HUES64 (cell line): ENCODE data around the gene CEP112.
"Not testable (repeated sequence)": the region's sequence is repeated elsewhere in the genome, so short reads cannot be mapped to it uniquely, and the experiment has no call there.

Experiments
- H3K27ac ChIP-seq: 2 replicates; pipeline ENCODE4 v1.7.0; 2013; ENCODE audit warnings: low read depth, low read length, inconsistent platforms
- H3K27me3 ChIP-seq: 2 replicates; pipeline ENCODE4 v1.6.1; 2013; ENCODE audit warnings: mild to moderate bottlenecking, low read length; ENCODE audit not compliant: insufficient read depth
- H3K36me3 ChIP-seq: 2 replicates; pipeline ENCODE4 v1.6.1; 2013; ENCODE audit warnings: mild to moderate bottlenecking, low read length; ENCODE audit not compliant: insufficient read depth
- H3K4me1 ChIP-seq: 2 replicates; pipeline ENCODE4 v1.6.1; 2013; ENCODE audit warnings: mild to moderate bottlenecking, low read length, moderate library complexity; ENCODE audit not compliant: insufficient read depth
- H3K4me3 ChIP-seq: 2 replicates; pipeline ENCODE4 v1.5.1; 2013; ENCODE audit warnings: mild to moderate bottlenecking, low read length, moderate library complexity
- H3K9ac ChIP-seq: 2 replicates; pipeline ENCODE4 v1.6.1; 2013; ENCODE audit warnings: mild to moderate bottlenecking, low read depth, low read length
- H3K9me3 ChIP-seq: 2 replicates; pipeline ENCODE4 v1.6.1; 2013; ENCODE audit warnings: low read depth, low read length; ENCODE audit not compliant: insufficient read depth
- WGBS: fragments of 150-250, 120-280 bp; methylation state at CpG from one replicate; pipeline ENCODE4 v1.1.7; 2013; ENCODE audit warnings: missing lambda C conversion rate; 5-methylcytosine and 5-hydroxymethylcytosine counted together

Gene CEP112

DNA sequence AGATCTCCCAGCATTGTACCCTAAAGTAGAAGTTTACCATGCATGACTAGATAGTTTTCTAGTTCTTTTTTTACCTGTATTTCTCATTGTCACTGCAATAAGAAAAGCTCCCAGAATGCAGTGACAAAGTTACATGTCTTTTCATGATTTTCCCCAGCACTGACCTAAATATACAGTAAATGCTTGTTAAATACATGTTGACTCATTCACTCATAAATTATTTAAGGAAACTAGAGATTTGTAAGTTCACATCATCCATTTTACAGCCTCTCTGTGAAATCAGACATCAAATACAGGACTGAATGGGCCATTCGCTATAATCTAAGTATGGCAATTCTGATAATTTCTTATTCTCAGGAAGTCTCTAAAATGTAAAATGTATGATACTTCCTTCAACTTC lies 371.6 kb downstream of the CEP112 start:
- no peaks in the 10 kb centered on the region for H3K36me3 ChIP-seq
- H3K27me3 ChIP-seq = no peaks in the 10 kb centered on the region
- no peak overlapping the region for H3K27ac ChIP-seq
- H3K9ac ChIP-seq = no peak overlapping the region
- WGBS = no CpG with 5 or more reads among the region's 1 CpG
- H3K4me3 ChIP-seq = no peak overlapping the region
- H3K4me1 ChIP-seq = no peaks in the 10 kb centered on the region
- no peaks in the 10 kb centered on the region for H3K9me3 ChIP-seq

DNA sequence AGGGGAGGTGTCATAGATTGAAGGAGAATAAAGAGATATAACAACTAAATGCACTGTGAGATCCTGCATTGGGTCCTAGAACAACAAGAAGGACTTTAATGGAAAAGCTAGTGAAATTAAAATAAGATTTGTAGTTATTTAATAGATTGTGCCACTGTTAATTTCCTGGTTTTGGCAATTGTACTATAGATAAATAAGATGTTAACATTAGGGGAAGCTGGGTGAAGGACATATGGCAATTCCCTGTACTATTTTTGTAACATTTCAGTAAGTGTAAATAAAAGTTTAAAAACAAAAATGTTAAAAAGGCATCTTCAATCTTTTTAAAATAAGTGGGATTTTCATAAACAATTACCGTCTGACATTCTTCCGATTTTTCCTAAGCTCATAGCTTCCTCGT lies 372.1 kb downstream of the CEP112 start:
- WGBS = 46% methylated on average over 3 of the region's 3 CpGs
- Histone ChIP-seq H3K4me3 (no peak overlapping the region), H3K9ac (no peak overlapping the region), H3K9me3 (no peaks in the 10 kb centered on the region), H3K27ac (no peak overlapping the region), H3K36me3 (no peaks in the 10 kb centered on the region), H3K27me3 (no peaks in the 10 kb centered on the region), H3K4me1 (no peaks in the 10 kb centered on the region)

DNA sequence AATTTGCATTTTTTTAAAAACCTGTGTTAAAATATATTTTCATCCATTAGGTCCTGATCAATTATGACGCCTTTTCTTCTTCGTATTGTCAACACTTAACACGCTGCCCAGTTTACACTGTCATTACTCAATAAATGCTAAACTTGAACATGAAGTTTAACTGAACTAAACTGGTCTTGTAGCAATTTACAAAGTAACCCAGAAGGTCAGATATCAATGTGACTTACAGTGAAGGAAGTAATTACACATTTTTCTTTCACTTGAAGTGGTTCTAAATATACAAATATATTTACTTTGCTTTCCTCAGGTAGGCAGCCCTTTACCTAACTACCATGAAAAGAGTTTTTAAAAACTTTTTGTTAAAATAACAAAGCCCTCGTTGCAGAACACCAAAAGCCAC lies 374.0 kb downstream of the CEP112 start:
- Histone ChIP-seq H3K9ac (no peak overlapping the region), H3K9me3 (no peaks in the 10 kb centered on the region), H3K27me3 (no peaks in the 10 kb centered on the region), H3K4me1 (no peaks in the 10 kb centered on the region), H3K27ac (no peak overlapping the region), H3K4me3 (no peak overlapping the region), H3K36me3 (no peaks in the 10 kb centered on the region)
- WGBS = 92% methylated on average over 4 of the region's 4 CpGs

DNA sequence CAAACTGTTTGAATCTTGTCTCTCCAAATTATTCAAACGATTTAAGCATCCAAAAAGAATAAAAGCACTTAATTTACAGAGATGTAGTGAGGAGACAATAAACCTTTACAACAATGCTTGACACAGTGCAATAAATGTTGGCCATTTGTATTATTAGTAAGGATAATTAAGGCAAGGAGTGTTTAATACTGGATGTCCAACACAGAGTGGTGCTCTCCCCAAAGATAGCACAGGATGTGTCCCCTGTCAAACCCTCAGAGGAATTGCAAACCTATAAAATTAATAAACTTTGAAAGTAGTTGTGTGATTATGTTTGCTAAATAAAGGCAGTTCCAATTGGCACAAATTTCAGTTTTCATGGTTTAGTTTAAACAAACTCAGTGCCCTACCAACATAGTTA lies 377.5 kb downstream of the CEP112 start:
- H3K27ac ChIP-seq = no peak overlapping the region
- no CpG with 5 or more reads among the region's 1 CpG for WGBS
- 0 out of 2 replicates have a peak, but pooled peaks cover 2% of the 10 kb centered on the region for H3K9me3 ChIP-seq
- H3K4me3 ChIP-seq = no peak overlapping the region
- no peaks in the 10 kb centered on the region for H3K4me1 ChIP-seq
- H3K27me3 ChIP-seq = no peaks in the 10 kb centered on the region
- H3K36me3 ChIP-seq = no peaks in the 10 kb centered on the region
- no peak overlapping the region for H3K9ac ChIP-seq

DNA sequence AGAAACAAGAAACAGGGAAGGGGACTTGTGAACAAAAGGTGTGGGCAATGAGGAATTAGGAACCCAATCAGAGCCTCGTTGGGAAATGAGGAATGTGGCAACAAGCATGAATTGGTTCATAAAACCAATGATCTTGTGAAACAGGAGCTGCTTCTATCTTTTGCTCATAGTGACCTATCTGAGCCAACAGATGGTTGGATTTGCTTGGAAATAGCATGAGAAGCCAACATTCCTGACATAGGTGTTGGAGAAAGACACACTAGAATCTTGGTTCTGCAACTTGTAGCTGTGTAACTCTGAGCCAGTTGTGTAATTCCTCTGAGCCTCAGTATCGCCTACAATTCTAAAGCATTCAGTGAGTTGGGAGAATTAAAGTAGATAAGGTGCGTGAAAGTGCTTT lies 378.6 kb downstream of the CEP112 start:
- WGBS = 85% methylated on average over 3 of the region's 3 CpGs
- H3K9ac ChIP-seq = no peak overlapping the region

DNA sequence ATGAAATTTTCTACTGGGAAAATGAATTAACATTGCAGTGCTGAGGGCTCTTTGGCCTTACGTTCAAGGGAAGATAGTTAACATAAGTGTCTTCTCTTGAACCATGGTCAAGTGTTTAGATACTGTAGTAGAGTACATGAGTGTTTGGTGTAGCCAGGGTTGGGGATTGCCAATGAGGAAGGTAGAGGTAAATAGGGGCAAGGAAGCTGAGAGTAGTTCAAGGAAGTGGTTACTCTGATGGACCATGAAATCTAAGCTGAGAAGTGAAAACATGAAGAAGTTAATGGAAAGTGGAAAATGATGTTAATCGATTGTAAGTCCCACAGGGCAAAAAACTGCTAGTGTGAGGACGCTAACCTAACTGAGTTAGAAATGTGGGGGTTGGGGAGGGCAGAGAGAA lies 380.9 kb downstream of the CEP112 start:
- H3K36me3 ChIP-seq = no peaks in the 10 kb centered on the region
- H3K9ac ChIP-seq = no peak overlapping the region
- H3K27ac ChIP-seq = no peak overlapping the region
- H3K9me3 ChIP-seq = peaks cover 27% of the 10 kb centered on the region
- no peaks in the 10 kb centered on the region for H3K27me3 ChIP-seq
- no peak overlapping the region for H3K4me3 ChIP-seq
- H3K4me1 ChIP-seq = no peaks in the 10 kb centered on the region
- 62% methylated on average over 3 of the region's 3 CpGs for WGBS

More for the DNA sequence above, 378.6 kb downstream of the CEP112 start:
- Histone ChIP-seq H3K4me1 (no peaks in the 10 kb centered on the region), H3K4me3 (no peak overlapping the region), H3K9me3 (peaks cover 11% of the 10 kb centered on the region; the same call in 1 of the 2 replicates), H3K36me3 (no peaks in the 10 kb centered on the region), H3K27ac (no peak overlapping the region), H3K27me3 (no peaks in the 10 kb centered on the region)

DNA sequence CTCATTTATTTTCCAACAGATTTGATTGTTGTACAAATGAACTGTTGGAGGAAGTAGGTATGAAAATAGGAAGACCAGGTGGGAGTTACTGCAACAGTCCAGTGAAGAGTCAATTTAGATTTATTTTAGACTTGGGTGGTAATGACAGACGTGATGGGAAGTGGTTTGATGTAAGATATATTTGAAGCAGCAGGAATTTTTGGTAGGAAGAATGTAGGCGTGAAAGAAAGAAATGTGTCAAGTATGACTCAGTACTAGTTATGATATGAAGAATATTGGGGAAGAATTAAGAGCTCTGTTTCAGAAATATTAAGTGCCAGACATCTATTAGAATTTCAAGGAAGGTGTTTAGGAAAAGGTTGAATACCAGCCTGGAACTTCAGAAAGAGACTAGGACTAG lies 382.6 kb downstream of the CEP112 start:
- H3K9me3 ChIP-seq = peaks cover 27% of the 10 kb centered on the region
- H3K36me3 ChIP-seq = no peaks in the 10 kb centered on the region
- 89% methylated on average over 2 of the region's 2 CpGs for WGBS
- H3K4me3 ChIP-seq = no peak overlapping the region
- no peaks in the 10 kb centered on the region for H3K4me1 ChIP-seq
- no peak overlapping the region for H3K9ac ChIP-seq
- no peaks in the 10 kb centered on the region for H3K27me3 ChIP-seq
- H3K27ac ChIP-seq = no peak overlapping the region

DNA sequence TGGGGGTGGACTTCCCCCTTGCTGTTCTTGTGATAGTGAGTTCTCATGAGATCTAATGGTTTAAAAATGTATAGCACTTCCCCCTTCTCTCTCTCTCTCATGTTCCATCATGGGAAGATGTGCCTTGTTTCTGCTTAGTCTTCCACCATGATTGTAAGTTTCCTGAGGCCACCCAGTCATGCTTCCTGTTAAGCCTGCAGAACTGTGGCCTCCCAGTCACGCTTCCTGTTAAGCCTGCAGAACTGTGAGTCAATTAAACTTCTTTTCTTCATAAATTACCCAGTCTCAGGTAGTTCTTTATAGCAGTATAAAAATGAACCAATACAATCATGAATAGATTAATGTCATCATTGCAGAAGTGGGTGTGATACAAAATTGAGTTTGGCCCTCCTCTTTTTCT lies 383.4 kb downstream of the CEP112 start:
- not testable (repeated sequence) for H3K36me3 ChIP-seq, H3K9ac ChIP-seq, H3K27ac ChIP-seq, H3K27me3 ChIP-seq, H3K4me1 ChIP-seq, H3K4me3 ChIP-seq
- 88% methylated on average over 1 of the region's 1 CpG for WGBS
- H3K9me3 ChIP-seq = peaks cover 27% of the 10 kb centered on the region

DNA sequence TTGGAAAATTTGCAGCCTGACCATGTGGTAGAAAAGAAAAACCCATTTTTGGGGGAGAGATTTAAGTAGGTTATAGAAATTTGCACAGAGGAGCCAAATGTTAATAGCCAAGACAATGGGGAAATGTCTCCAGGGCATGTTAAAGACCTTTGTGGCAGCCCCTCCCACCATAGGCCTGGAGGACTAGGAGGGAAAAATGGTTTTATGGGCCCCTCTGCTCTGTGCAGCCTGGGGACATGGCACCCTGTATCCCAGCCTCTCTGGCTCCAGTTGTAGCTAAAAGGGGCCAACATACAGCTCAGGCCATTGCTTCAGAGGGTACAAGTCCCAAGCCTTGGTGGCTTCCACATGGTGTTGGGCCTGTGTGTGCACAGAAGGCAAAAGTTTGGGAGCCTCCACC lies 384.6 kb downstream of the CEP112 start:
- H3K36me3 ChIP-seq = no peaks in the 10 kb centered on the region

DNA sequence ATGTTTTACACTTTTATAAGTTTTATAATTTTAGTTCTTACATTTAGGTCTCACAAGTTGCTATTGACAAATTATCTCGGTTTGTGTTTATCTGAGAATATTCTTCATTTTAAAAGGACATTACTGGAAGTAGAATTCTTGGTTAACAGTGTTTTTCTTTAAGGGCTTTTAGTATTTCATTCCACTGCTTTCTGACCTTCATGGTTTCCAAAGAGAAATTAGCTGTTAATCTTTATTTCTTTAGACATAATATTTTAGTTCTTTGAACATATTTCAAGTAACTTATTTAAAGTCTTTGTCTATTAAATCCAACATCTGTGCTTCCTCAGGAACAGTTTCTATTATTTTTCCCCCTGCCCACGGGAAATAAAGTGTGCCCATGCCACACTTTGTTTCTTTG lies 390.4 kb downstream of the CEP112 start:
- Histone ChIP-seq H3K27me3 (no peaks in the 10 kb centered on the region), H3K9ac (no peak overlapping the region), H3K27ac (no peak overlapping the region), H3K9me3 (peaks cover 34% of the 10 kb centered on the region), H3K4me1 (no peaks in the 10 kb centered on the region), H3K36me3 (no peaks in the 10 kb centered on the region), H3K4me3 (no peak overlapping the region)
- 88% methylated on average over 1 of the region's 2 CpGs for WGBS

More for the DNA sequence above, 384.6 kb downstream of the CEP112 start:
- Histone ChIP-seq H3K4me1 (no peaks in the 10 kb centered on the region), H3K9ac (no peak overlapping the region), H3K9me3 (peaks cover 34% of the 10 kb centered on the region), H3K27me3 (no peaks in the 10 kb centered on the region), H3K27ac (no peak overlapping the region), H3K4me3 (no peak overlapping the region)

DNA sequence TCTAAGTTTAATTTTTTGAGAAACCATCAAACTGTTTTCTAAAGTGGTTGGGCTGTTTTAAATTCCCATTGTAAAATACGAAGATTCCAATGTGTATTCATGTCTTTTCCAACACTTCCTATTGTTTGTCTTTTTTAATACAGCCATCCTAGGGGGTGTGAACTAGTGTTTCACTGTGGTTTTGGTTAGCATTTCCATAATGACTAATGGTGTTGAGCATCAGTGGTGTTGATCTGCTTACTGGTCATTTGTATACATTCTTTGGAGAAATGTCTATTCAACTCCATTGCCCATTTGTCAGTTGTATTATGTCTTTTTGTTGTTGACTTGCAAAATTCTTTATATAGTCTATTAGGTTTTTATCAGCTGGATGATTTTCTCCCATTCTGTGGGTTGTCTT lies 391.3 kb downstream of the CEP112 start:
- no peaks in the 10 kb centered on the region for H3K36me3 ChIP-seq
- no peaks in the 10 kb centered on the region for H3K27me3 ChIP-seq
- H3K4me1 ChIP-seq = no peaks in the 10 kb centered on the region
- H3K9me3 ChIP-seq = peaks cover 30% of the 10 kb centered on the region
- no peak overlapping the region for H3K9ac ChIP-seq
- no peak overlapping the region for H3K27ac ChIP-seq
- H3K4me3 ChIP-seq = no peak overlapping the region
- no CpG with 5 or more reads among the region's 1 CpG for WGBS

DNA sequence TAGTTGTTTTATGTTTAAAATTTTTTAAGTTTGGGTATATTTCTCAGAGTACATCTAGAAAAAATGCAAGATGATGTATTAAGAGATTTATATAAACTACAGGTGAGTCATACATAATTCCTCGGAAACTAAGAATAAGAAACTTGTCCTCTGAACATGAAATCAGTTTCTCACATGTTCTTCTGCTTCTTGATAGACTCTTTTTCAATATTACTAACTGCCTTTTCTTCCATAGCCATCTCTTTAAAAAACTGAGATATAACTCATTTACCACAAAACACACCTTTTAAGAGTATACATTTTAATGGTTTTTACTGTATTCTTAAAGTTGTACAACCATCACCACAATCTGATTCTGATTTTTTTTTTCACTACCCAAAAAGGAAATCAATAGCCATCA lies 392.1 kb downstream of the CEP112 start:
- no peak overlapping the region for H3K9ac ChIP-seq
- H3K27ac ChIP-seq = no peak overlapping the region
- WGBS = 89% methylated on average over 1 of the region's 1 CpG
- peaks cover 30% of the 10 kb centered on the region for H3K9me3 ChIP-seq
- no peaks in the 10 kb centered on the region for H3K36me3 ChIP-seq
- H3K4me3 ChIP-seq = no peak overlapping the region
- H3K4me1 ChIP-seq = no peaks in the 10 kb centered on the region
- H3K27me3 ChIP-seq = no peaks in the 10 kb centered on the region
